ENCODE results near the gene DCXR.

DCXR gene

GRCh38 chr17:82055023-82055964 is 17.8 kb upstream of the DCXR start:
- no peak for DNase-seq (ENCODE audit: low spot score)

GRCh38 chr17:82054351-82055022 is 17.0 kb upstream of the DCXR start:
- DNase-seq (ENCODE audit: low spot score): no peak

- DNase-seq (ENCODE audit: low spot score): no peak
These were observed 16.2 kb upstream of the DCXR start for GRCh38 chr17:82053556-82054263.

GRCh38 chr17:82053130-82053529 is 15.6 kb upstream of the DCXR start:
- DNase-seq (ENCODE audit: low spot score): no peak

GRCh38 chr17:82052638-82053059 is 15.2 kb upstream of the DCXR start:
- no peak for DNase-seq (ENCODE audit: low spot score)

- DNase-seq (ENCODE audit: low spot score): peak; percentile 87
These were observed 14.5 kb upstream of the DCXR start, which contains the start of the genes GPS1 and RFNG for GRCh38 chr17:82051776-82052637. Gene GPS1 (plus strand): TSS chr17:82051898. CDS start chr17:82051932, 34 bp downstream. Gene RFNG (minus strand): TSS chr17:82051811. CDS start chr17:82051766, 45 bp downstream.

GRCh38 chr17:82050761-82051641 is 13.5 kb upstream of the DCXR start:
- DNase-seq (ENCODE audit: low spot score): no peak

- DNase-seq (ENCODE audit: low spot score): no peak
These were observed 12.8 kb upstream of the DCXR start for GRCh38 chr17:82050152-82050760.

- no peak for DNase-seq (ENCODE audit: low spot score)
These were observed 12.0 kb upstream of the DCXR start for GRCh38 chr17:82049521-82049971.

- no peak for DNase-seq (ENCODE audit: low spot score)
These were observed 11.6 kb upstream of the DCXR start for GRCh38 chr17:82049106-82049505.

- no peak for DNase-seq (ENCODE audit: low spot score)
These were observed 11.1 kb upstream of the DCXR start for GRCh38 chr17:82048571-82048971.

GRCh38 chr17:82047914-82048570 is 10.5 kb upstream of the DCXR start:
- no peak for DNase-seq (ENCODE audit: low spot score)

GRCh38 chr17:82047379-82047778 is 9.9 kb upstream of the DCXR start:
- DNase-seq (ENCODE audit: low spot score): no peak

GRCh38 chr17:82046903-82047302 is 9.4 kb upstream of the DCXR start:
- DNase-seq (ENCODE audit: low spot score): no peak

GRCh38 chr17:82045936-82046484 is 8.5 kb upstream of the DCXR start:
- no peak for DNase-seq (ENCODE audit: low spot score)

GRCh38 chr17:82043507-82043906 is 6.0 kb upstream of the DCXR start:
- no peak for DNase-seq (ENCODE audit: low spot score)

GRCh38 chr17:82042649-82043048 is 5.2 kb upstream of the DCXR start:
- no peak for DNase-seq (ENCODE audit: low spot score)

GRCh38 chr17:82041144-82041814 is 3.8 kb upstream of the DCXR start:
- DNase-seq (ENCODE audit: low spot score): no peak
